Activated gamma-delta T cell (primary cell): ENCODE data around the gene SORBS1.

Experiments
- DNase-seq: peaks from one replicate; lab custom pipeline; 2025; lab: John Stamatoyannopoulos, UW

Gene SORBS1

DNA sequence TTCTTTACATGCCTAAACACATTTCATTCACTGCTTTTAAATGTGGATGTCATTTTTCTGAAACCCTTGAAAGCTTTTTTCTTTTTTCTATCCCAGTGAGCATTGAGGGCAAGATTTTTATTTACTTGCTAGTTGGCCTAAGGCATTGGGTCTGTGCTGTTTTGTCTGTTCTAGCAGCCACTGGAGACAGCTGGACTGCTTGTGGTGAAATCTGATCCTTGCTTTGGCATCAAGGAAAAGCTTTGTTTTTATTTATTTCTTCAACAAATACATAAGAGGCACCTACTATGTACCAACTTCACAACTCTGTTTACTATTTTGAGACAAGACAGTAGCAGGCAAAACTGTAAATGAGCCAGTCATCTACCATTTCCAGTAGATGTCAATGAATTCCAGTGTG lies 241.9 kb downstream of the SORBS1 start:
- DNase-seq, result no peak

DNA sequence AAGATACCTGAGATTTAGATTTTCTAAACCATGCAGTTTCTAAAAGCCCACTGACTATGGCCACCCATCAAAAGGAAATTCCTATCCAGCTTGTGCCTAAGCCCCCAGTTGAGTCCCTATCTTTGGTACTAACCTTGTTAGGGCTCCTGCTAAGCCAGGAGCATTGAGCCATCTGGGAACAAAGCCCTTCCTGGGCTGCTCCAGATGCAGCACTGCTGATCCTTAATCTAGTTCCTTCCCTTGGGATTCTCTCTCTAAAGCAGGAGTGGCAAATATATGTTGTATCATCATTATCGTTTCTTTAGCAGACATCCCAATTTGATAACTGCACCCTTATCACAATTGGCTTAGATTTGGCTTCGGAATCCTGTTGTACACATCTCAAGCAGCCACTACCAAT lies 245.7 kb downstream of the SORBS1 start:
- DNase-seq, result no peak

DNA sequence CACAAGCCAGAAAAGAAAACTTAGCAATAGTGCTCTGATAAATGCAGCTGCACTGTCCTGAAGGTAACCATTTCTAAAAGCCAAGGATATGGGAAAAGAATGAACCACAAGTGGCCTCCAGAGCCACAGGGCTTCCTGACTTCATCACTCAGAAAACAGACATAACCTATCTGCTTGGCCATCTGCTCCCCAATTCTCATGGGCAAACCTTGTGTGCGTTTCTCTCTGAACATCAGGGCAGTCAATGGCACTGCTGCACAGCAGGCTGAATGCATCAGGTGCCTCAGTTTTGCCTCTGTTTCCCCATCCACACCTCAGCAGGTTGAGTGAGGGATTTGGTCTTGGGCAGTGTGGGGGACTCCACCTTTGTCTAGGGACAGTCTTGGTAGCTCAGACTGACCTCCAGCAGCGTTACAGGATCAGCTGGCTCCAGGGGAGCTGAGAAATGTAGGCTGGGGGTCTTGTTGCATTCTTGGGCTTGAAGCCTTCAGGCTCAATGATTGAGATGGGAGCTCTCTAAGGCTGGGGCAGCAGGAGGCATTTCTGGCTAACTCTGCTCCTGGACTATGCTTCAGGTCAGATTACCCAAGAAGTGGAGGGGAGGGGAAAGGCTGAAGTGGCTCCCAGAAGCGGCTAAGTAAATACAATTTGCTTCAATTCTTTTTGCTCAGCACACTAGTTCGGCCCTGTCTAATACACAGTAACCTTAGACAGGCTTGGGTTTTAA lies 246.8 kb downstream of the SORBS1 start:
- no peak for DNase-seq

DNA sequence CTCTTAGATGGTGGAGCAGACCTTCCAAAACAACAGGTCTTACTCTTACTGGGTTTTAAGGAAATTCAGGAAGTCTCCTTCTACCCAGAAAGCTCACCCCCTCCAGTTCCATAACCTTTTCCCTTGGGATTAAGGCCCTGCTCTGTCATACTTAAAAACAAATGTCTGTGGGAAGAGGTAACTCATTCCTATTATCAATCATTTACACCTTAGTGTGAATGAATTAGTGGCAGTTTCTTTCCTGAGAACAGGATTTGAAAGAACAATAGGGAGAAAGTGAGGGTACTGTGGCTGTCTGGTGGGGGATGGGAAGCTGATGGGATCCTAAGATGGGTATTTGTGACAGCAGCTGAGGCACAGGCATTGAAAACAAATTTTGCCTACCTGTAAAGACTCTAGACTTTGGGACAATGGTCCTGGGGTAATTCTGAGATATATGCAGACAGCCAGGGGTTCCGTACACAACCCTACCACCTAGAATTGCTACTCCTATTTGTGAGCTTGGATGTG lies 248.1 kb downstream of the SORBS1 start:
- DNase-seq, result no peak

DNA sequence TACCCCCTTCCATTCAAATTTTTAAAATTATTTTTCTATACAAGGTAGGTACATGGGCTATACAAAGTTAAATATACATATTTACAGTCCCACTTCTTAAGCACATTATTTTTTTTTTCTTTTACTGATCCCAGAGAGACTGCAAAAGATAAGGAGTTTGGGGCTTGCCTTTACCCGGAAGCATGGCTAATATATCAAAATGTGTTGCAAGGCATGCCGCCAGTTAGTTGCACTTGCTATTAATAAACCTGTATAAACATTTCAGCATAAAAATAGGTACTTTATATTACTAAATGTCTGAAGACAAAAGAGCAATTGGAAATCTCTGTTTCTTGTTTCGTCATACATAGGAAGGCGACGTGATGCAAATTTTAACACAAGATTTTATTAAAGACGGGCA lies 248.9 kb downstream of the SORBS1 start:
- DNase-seq, result no peak

DNA sequence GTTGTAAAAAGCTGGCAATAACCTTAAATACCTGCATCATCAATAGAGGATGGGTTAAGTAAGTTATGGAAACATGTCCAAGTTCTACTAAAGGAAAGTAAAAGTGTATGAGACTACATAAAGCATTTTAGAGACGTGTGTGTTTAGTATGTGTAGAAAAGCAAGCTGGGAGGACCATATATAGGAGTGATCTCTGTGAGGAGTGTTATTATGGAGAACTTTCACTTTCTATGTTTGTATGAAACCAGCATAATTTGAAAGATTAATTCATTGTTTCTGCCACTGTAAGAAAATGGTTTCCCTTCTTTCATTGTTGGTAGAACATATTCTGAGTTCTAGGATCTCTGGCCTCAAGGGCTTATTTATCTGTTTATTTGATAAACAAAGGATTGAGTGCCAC lies 251.2 kb downstream of the SORBS1 start:
- no peak for DNase-seq

DNA sequence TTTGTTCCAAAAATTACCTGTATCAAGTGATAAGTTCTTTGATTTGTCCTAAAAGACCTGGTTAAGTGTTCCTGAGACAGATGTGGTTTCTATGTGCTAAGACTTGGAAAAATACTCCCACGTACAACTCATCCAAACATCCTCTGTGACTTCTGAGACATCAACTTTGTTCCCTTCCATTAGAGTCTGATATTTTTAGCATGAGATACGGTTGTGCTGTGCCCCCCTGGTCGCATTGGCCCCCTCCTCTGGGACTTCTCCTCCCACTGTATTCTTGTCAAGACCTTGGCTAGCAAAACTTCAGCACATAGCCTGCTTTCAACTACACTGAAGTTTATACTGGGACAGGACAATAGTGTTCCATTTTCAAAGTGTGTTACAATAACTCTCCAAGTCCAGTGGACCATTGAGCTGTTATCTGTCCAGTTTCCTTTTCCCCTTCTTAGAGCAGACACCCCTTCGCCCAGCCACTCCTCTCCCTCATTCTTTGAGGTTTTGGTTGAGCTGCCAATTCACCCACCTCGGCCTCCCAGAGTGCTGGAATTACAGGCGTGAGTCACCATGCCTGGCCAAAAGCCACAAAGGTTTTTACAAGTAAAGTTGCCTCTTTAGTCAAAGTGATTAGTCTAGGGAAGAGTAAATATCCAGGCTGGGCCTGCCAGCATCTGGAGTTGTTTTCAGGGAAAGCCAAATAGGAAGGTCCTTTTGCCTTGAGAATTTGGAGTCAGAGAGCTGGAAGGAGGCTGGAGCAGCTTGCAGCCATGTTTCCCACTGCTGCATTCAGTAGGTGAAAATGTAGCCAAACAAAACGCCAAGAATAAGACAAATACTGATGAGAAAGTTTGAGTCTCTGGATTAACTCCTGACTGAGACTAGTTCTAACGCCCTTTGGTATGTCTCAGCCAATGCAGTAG lies 252.5 kb downstream of the SORBS1 start:
- no peak for DNase-seq

DNA sequence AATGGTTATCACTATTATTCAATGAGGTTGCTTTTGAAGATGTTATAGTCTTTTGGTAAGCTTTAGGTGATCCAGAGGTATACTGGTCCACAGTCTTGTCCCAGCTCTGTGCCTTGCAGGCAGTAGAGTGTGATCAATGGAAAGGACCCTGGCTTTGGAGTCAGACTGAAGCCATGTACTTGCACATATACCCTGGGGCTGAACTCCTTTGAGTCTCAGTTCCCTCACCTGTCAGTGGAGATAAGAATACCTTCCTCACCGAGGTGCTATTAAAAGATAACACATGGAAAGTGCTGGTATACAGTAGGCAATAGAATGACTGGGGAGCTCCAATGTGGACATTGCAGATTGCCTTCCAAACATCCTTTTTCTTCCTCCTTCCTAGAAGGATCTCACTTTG lies 254.3 kb downstream of the SORBS1 start:
- no peak for DNase-seq

DNA sequence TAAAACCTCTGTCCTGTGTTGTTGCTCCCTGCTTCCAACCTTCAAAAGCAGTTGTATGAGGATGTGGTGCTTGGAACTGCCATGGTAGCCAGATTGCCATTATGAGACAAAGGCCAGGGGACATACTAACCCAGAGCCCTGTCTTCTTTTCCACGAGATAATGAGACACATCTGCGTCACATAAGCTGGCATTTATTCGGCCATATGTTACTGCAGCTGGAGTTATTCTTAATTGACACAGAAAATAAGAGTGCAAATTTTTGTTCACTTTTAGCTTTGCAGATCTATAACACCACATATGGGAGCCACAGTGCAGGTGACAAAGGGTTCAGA lies 254.9 kb downstream of the SORBS1 start:
- DNase-seq, result no peak

DNA sequence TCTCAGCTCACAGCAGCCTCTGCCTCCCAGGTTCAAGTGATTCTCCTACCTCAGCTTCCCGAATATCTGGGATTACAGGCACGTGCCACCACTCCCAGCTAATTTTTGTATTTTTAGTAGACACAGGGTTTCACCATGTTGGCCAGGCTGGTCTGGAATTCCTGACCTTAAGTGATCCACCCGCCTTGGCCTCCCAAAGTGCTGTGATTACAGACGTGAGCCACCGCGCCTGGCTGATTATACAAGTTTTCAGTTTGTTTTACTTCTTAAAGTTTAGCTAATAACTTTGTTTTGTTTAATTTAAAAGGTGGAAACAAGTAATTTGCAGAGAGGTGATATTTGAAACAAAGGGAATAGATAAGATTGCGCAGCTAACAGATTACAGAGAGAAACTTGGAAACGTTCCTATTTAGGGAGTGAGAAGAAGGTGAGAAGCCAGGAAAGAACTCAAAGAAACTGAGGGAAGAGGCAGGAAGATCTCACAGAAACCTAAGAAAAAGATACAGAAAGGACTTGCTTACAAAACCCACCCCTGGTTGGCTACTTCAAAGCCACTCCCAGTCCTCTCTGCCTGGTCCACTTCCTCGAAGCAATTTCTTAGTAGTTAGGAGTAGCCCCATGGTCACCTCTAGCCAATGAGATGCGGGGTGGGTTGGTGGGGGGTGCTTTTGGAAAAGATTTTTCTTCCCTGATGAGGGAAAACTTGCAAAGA lies 255.4 kb downstream of the SORBS1 start:
- no peak for DNase-seq

DNA sequence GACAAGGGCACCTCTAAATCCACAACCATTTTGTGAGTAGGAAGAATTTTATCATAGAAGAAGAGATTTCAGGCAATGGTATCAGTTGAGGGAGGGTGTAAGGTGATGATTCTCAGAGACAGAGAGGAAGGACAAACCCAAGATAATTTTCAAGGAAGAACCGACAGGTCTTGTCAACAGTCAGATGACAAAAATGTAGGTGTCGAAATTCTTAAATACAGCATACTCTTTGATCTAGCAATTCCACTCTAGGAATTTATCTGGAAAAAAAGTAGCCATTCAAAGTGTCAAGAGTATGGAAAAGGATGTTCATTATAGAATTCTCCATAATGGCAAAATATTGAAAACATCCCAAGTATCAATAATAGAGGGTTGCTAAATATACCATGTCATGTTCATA lies 256.2 kb downstream of the SORBS1 start:
- no peak for DNase-seq

DNA sequence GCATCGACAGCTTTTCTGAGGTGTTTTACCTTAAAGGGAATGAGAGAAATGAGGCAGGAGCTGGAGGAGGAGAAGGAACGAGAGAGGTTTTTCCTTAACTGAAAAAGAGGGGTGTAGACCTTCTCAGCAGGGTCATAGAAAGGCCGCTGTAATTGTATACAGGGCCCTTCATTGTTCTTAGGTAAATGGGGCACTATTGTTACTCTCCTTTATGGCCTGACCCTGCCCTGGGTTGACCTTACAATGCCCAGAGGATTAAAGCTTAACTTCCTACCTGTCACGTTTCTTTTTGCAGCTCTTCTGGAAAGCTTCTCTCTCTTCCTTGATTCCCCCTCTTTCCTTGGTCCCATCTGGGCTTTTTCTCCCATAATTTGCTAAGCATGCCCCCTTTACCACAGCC lies 256.7 kb downstream of the SORBS1 start:
- DNase-seq, result no peak

DNA sequence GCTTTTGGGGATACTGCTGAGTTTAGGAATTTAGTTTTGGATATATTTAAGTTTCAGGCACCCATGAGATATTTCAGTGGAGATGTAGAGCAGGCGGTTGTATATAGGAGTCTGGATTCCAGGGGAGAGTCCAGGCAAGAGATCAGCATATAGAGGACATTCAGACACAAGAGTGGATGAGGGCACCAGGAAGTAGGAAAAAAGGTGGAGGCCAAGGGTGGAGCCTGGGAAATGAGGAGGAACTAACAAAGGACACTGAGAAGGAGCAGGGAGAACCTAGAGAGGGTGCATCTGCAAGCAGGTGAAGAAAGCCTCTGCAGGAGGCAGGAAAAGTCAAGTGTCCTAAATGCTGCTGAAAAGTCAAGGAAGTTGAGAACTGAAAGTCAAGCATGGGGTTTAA lies 257.2 kb downstream of the SORBS1 start:
- DNase-seq, result no peak

DNA sequence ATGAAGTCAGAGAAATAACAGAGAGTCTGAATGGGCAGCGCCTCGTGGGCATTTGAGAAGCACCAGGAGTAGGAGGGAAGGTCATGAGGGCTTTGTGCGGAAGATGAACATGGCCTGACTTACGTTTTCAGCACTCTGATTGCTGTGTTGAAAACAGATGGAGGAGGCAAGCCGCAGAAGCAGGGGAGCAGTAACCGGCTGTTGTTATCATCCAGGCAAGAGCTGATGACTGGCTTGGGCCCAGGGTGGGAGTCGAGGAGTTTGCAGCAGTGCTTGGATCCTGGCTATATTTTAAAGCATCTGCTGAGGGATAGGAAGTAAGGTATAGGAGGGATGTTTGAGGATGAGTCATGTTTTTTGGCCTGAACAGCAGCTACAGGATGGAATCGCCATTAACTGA lies 257.6 kb downstream of the SORBS1 start:
- no peak for DNase-seq

DNA sequence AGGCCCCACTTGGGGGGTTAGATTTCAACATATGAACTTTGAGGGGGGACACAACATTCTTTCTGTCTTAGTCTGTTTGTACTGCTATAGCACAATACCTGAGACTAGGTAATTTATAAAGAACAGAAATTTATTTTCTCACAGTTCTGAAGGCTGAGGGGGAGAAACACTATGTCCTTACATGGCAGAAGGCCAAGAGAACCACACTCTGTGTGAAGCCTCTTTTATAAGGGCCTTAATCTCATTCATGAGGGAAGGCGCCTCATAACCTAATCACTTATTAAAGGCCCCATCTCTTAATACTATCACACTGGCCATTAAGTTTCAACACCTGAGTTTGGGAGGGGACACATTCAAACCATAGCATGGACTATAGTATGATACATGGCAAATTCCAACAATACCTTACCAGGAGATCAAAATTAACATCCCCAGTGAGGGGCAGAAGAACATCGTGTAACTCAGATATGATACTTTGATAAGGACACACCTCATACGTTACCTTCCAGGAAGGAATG lies 261.1 kb downstream of the SORBS1 start:
- DNase-seq, result no peak

DNA sequence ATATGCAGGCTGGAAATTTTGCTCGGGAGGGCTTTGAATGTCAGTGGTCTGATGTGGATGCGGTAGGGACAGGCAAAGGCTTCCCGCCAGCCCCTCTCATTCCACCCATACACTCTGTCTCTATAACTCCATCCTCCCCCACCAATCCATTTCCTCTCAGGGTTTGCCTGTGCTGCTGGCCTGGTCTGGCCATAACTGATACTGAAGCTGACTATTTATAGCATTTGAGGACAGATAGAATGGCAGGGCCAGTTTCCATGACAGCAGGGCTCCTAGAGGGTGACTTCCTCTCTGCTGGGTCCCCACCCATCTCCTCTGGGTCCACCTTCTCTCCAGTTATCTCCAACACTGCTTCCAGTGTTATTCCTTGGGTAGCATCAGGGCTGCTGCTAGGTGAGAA lies 263.8 kb downstream of the SORBS1 start:
- no peak for DNase-seq

DNA sequence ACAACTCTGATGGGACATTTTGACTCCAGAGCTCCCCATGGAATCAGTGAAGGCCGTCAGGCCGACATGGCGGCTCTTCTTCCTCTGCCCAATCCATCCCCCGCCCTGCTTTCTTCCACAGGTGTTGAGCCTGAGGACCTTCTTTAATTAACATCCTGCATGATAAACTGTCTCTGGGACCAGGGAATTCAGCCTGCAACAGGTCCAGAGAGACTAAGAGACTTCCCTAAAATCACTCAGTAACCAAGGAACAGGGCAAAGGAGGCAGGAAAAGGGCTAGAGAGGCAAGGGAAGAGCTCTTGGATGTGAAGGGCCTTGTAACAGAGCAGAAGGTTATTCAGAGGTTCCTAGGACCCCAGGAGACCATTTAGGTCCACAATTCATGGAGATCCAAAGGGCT lies 264.4 kb downstream of the SORBS1 start:
- no peak for DNase-seq

DNA sequence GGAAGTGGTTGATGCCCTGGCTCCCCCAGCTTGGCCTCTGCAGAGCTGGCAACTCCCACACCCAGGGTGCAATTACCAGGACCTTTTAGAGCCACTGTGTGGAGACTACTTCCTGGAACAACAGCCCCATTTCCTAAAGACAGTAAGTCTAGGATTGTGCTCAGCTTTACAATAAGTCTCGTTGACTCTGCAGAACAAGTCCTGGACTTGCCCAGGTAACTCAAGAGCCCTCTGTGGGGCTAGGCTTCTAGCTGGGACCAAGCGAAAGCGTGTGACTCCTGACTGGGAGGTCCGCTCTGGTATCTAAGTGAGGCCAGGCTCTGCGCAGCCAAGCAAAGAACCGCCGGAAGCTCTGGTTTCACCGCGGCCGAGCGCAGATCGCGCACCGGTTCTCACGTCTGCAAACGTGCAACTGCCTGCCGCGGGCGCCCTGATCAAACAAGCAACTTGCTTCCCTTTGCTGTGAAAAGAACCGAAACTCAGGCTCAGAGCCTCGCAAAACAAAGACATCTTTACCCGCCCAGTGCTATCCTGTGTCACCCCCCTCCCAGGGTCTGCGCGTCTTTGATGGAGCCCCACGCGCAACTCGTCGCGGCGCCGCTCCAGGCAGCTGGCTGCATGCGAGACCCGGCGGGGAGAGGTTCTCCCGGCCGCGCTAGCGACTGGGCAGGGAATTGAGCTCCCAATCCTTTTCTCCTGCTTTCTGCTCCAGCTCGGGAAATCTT lies 266.0 kb downstream of the SORBS1 start:
- DNase-seq, result peak; percentile 30

DNA sequence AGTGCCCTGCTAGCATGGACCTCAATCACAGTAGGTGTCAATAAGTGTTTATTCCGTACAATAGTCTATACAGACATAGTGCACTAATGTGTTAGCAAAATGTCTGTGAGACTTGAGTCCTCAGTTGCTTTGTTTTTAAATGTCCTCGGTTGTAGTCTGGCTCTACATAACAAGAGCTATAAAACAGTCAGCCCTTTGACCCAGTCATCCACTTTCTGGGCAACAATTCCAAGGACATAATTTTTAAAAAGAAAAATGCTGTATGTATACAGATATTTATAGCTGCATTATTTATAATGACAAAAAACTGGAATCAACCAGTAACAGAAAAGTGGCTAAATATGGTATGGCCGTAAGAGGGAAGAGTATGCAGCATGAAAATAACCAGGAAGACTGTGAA lies 267.5 kb downstream of the SORBS1 start:
- DNase-seq, result no peak

DNA sequence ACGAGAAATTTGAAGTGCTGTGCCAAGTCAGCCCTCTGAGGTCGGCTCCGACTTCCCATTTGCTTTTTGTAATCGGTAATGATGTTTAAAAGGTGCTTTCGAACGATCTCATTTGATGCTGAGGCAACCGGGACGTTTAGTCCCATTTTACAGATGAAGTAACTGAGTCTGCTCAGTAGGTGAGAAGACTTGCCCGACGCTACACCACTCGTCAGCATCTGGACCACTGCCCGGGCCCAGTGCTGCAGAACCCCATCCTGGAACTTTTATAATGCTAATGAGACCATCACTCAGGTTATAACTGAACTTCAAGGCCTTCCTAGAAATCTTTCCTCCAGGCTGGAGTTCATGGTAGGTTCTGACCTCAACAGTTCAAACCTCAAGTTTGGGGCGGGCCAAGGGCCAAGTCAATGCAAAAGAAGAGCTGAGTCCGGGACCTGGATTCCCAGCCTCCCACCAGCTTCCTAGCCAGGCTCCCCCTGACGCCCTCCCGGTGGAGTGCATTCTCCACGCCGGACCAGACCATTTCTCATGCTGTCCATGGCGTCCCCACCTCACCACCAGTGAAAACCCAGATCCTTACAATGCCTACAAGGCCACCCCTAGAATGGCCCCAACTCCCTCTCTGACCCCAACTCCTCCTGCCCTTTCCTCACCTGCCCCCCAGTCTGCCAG lies 269.7 kb downstream of the SORBS1 start:
- no peak for DNase-seq
